K562 (cell line): Measurements from ENCODE around the gene PPTC7. TPM values are rescaled to one million over a fixed set of nuclear protein-coding genes. Genes with fewer than 3 reads are reported as not detected.
"Not testable (repeated sequence)": the region's sequence is repeated elsewhere in the genome, so short reads cannot be mapped to it uniquely, and the experiment has no call there.

Experiments
- ATAC-seq: fragments of 200-7000 bp; cut with Tn5 transposase; 3 replicates; pipeline ENCODE4 v1.9.1; 2020; ENCODE audit warnings: moderate library complexity
- BruUV-seq: library from RNA; stranded (reverse); fragments of 400-500 nt; replicated peaks from 2 replicates; lab custom pipeline; 2021; lab: Mats Ljungman, UMichigan
- CTCF ChIA-PET: fragments of 300-600 bp; formaldehyde crosslinking; extraction: SDS; loops from one replicate; lab custom pipeline; 2021; ENCODE audit warnings: low intra/inter-chr PET ratio; lab: Yijun Ruan, JAX
- POLR2A ChIA-PET: fragments of 300-600, 350-650 bp; sonication (Branson Sonifier 250); formaldehyde crosslinking; extraction: SDS; loops from one replicate; lab custom pipeline; 2021; ENCODE audit warnings: antibody characterized with exemption, inconsistent platforms; lab: Yijun Ruan, JAX
- DNase-seq, 4 experiments: peaks; one replicate each; pipeline versions ENCODE4 v3.0.0 to v3.0.0-alpha.2; 2011 to 2018; ENCODE audit warnings: low spot score in 3 of 4, mixed read lengths in 3 of 4; ENCODE audit errors: extremely low read depth in 1 of 4
- FAIRE-seq: peaks from 2 replicates; lab custom pipeline; 2011; peaks lifted over from hg19 to GRCh38; lab: Jason Lieb, UNC
- H2AFZ ChIP-seq: 2 replicates; pipeline ENCODE4 v1.6.0; 2011; ENCODE audit warnings: low read depth, low read length, control low read depth, inconsistent platforms
- H3K27ac ChIP-seq: fragments of 200-600 bp; 3 replicates; pipeline ENCODE4 v1.8.0; 2011; ENCODE audit warnings: low read depth, mild to moderate bottlenecking, control low read depth, inconsistent platforms, low read length, moderate library complexity, mixed read lengths; ENCODE audit errors: extremely low read depth
- H3K27me3 ChIP-seq, 2 experiments: fragments of 300-600 bp in 1 of 2; 2 replicates in 1 of 2; 3 replicates in 1 of 2; pipeline versions ENCODE4 v1.6.0 to v1.8.0; 2011; ENCODE audit warnings: inconsistent platforms in 2 of 2, low read length in 2 of 2, mild to moderate bottlenecking in 1 of 2, mixed read lengths in 1 of 2, moderate library complexity in 1 of 2; ENCODE audit not compliant: control insufficient read depth in 2 of 2, insufficient read depth in 2 of 2
- H3K36me3 ChIP-seq: fragments of 300-600 bp; 3 replicates; pipeline ENCODE4 v1.8.0; 2011; ENCODE audit warnings: mild to moderate bottlenecking, low read length, inconsistent platforms; ENCODE audit not compliant: control insufficient read depth, insufficient read depth
- H3K4me1 ChIP-seq, 2 experiments: fragments of 200-600 bp in 1 of 2; replicated peaks in 1 of 2; 2 replicates in 1 of 2; 3 replicates in 1 of 2; pipeline versions ENCODE4 v1.5.1 to v1.8.0; 2011; ENCODE audit warnings: inconsistent platforms in 2 of 2, low read length in 2 of 2, mild to moderate bottlenecking in 1 of 2, mixed read lengths in 1 of 2, moderate library complexity in 1 of 2; ENCODE audit not compliant: control insufficient read depth in 2 of 2, insufficient read depth in 2 of 2
- H3K4me2 ChIP-seq: 2 replicates; pipeline ENCODE4 v1.6.1; 2011; ENCODE audit warnings: low read length, control low read depth, inconsistent platforms, mixed read lengths; ENCODE audit not compliant: insufficient read depth
- H3K4me3 ChIP-seq: fragments of 200-600 bp; sonication (generic), shearing (Covaris generic); 2 replicates; pipeline ENCODE4 v1.5.1; 2016; ENCODE audit warnings: control low read depth, inconsistent platforms
- H3K79me2 ChIP-seq: fragments of 200-600 bp; 3 replicates; pipeline ENCODE4 v1.8.0; 2011; ENCODE audit warnings: low read length, inconsistent platforms; ENCODE audit not compliant: control insufficient read depth, insufficient read depth
- H3K9ac ChIP-seq, 2 experiments: 2 replicates each; pipeline versions ENCODE4 v1.6.0 to v1.6.1; 2011; ENCODE audit warnings: low read depth in 2 of 2, low read length in 2 of 2, control low read depth in 1 of 2, inconsistent platforms in 1 of 2, mild to moderate bottlenecking in 1 of 2, mixed read lengths in 1 of 2; ENCODE audit not compliant: insufficient read depth in 1 of 2
- H3K9me1 ChIP-seq: one replicate; pipeline ENCODE4 v1.6.0; 2011; ENCODE audit warnings: inconsistent platforms, mild to moderate bottlenecking, low read length, moderate library complexity; ENCODE audit not compliant: control insufficient read depth, insufficient read depth
- H3K9me3 ChIP-seq: replicated peaks from 2 replicates; pipeline ENCODE4 v1.5.1; 2011; ENCODE audit warnings: low read depth, low read length, inconsistent platforms; ENCODE audit not compliant: control insufficient read depth, insufficient read depth
- H4K20me1 ChIP-seq: replicated peaks from 2 replicates; pipeline ENCODE4 v1.6.1; 2011; ENCODE audit warnings: low read length, inconsistent platforms, mixed read lengths; ENCODE audit not compliant: control insufficient read depth, insufficient read depth
- GABPA ChIP-seq: fragments of 200-800 bp; sonication (Bioruptor generic); conservative IDR thresholded peaks from 2 replicates; pipeline ENCODE4 v1.6.1; 2016; ENCODE audit warnings: low read depth, missing genetic modification characterization, missing compliant biosample characterization
- L3MBTL2 ChIP-seq: fragments of 450-650 bp; IDR thresholded peaks from 2 replicates; pipeline ENCODE4 v1.6.1; 2016; ENCODE audit warnings: mild to moderate bottlenecking, moderate library complexity
- MYC ChIP-seq, 2 experiments: fragments of 250-450 bp in 1 of 2; sonication (Bioruptor Pico) in 1 of 2; IDR thresholded peaks; 2 replicates each; pipeline versions ENCODE4 v1.5.1 to v1.6.1; 2012 to 2021; ENCODE audit warnings: low read depth in 2 of 2, borderline replicate concordance in 1 of 2, improper control_type of control experiment in 1 of 2, low read length in 1 of 2, mild to moderate bottlenecking in 1 of 2, moderate library complexity in 1 of 2
- NRF1 ChIP-seq, 2 experiments: fragments of 450-650 bp; IDR thresholded peaks in 1 of 2; conservative IDR thresholded peaks in 1 of 2; 2 replicates each; pipeline ENCODE4 v1.6.1; 2014; ENCODE audit warnings: mild to moderate bottlenecking in 2 of 2
- SMAD4 ChIP-seq: fragments of 250-450 bp; sonication (Bioruptor Pico); conservative IDR thresholded peaks from 2 replicates; pipeline ENCODE4 v1.8.0; 2021; ENCODE audit warnings: inconsistent platforms, mild to moderate bottlenecking, moderate library complexity
- ZNF121 ChIP-seq: sonication (generic); formaldehyde crosslinking; conservative IDR thresholded peaks from 2 replicates; pipeline ENCODE4 v1.8.0; 2022; ENCODE audit warnings: missing genetic modification reagents
- WGBS: fragments of 100-300 bp; shearing (Covaris generic); methylation state at CpG from one replicate; pipeline ENCODE4 v1.1.6; 2016; ENCODE audit warnings: low coverage, mixed read lengths; ENCODE audit not compliant: insufficient coverage; ENCODE audit errors: missing lambda C conversion rate; 5-methylcytosine and 5-hydroxymethylcytosine counted together
- in situ Hi-C: fragments of 300-500 bp; cut with MboI; formaldehyde crosslinking; loops from 4 replicates; pipeline ENCODE4 v1.15.0; 2018; ENCODE audit warnings: inconsistent platforms, mixed read lengths
- intact Hi-C: fragments of 100-400 bp; cut with micrococcal nuclease; formaldehyde crosslinking; loops from 2 replicates; pipeline ENCODE4 v1.14.2; 2022
- polyA plus RNA-seq, 8 experiments: library from polyadenylated mRNA; depleted of rRNA in 4 of 8; stranded (reverse) in 5 of 8; unstranded in 3 of 8; fragments of >200 nt; fragmentation: Nextera tagmentation in 2 of 8; fragmentation: Illumina TruSeq in 1 of 8; extraction: Ambion mirVana in 2 of 8; extraction: Trizol in 1 of 8; gene quantifications; 2 replicates each; pipeline versions ENCODE4 v1.2.1 to v1.2.3, GENCODE V29; 2011 to 2014; ENCODE audit warnings: inconsistent platforms in 1 of 8, missing spikeins in 1 of 8
- total RNA-seq, 7 experiments: library from RNA; depleted of rRNA in 6 of 7; stranded (reverse); fragments of >200 nt in 6 of 7; fragmentation: Illumina TruSeq in 2 of 7; extraction: Trizol in 2 of 7; gene quantifications; 2 replicates each; pipeline versions ENCODE4 v1.2.1 to v1.2.3, GENCODE V29; 2011 to 2021; ENCODE audit warnings: low replicate concordance in 1 of 7
- TF ChIP-seq, protein P1 (sequence below), 3 experiments: fragments of 200-800 bp in 1 of 3; fragments of 250-450 bp in 1 of 3; fragments of 450-650 bp in 1 of 3; sonication (Bioruptor Pico) in 1 of 3; sonication (Bioruptor generic) in 1 of 3; formaldehyde crosslinking in 1 of 3; IDR thresholded peaks; 2 replicates each; pipeline versions ENCODE4 v1.6.1 to v1.8.0; 2016 to 2022; ENCODE audit warnings: mild to moderate bottlenecking in 2 of 3, missing genetic modification characterization in 2 of 3, missing compliant biosample characterization in 1 of 3, moderate library complexity in 1 of 3

Gene PPTC7
- total and polyA plus RNA-seq, 9 of the 15 experiments (the other 6 are each of a cell fraction or from before 2014, with no cell fraction given), result 2.6 to 23.1 (median 11.9) TPM

DNA sequence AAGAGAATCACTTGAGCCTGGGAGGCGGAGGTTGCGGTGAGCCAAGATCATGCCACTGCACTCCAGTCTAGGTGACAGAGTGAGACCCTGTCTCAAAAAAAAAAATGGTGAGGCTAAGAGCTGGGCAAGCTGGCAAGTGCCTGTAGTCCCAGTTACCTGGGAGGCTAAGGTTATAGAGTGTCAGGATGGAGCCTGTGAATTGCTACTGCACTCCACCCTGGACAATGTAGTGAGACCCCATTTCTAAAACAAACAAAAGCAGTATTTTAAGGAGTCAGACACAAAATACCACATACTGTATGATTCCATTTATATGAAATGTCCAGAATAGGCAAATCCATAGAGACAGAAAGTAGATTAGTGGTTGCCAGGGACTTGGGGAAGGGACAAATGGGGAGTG lies 4.0 kb upstream of the PPTC7 start:
- H3K27ac ChIP-seq, H3K9me1 ChIP-seq: not testable (repeated sequence)
- TF ChIP-seq ZNF121 (CRISPR knock-in tag), result peak; percentile 93
- TF ChIP-seq, all 486 proteins: peak for 1; not testable (repeated sequence) for 485
- H2AFZ ChIP-seq, H4K20me1 ChIP-seq, FAIRE-seq, in situ Hi-C loops, H3K9ac ChIP-seq, intact Hi-C loops, CTCF ChIA-PET, H3K27me3 ChIP-seq, H3K4me2 ChIP-seq, ATAC-seq, H3K36me3 ChIP-seq, H3K4me3 ChIP-seq, H3K9me3 ChIP-seq, DNase-seq, BruUV-seq: not testable (repeated sequence)
- Histone ChIP-seq H3K4me1 (peaks cover 12 to 14% of the 10 kb centered on the region in 2 experiments), H3K79me2 (peaks cover 13% of the 10 kb centered on the region)
- WGBS, result no CpG with 5 or more reads among the region's 2 CpGs
- POLR2A ChIA-PET, result interaction anchor here (0.6 kb wide), 2 partner anchors 18 to 189 kb away, joined by 3 read pairs; no protein-coding TSS in a partner anchor

DNA sequence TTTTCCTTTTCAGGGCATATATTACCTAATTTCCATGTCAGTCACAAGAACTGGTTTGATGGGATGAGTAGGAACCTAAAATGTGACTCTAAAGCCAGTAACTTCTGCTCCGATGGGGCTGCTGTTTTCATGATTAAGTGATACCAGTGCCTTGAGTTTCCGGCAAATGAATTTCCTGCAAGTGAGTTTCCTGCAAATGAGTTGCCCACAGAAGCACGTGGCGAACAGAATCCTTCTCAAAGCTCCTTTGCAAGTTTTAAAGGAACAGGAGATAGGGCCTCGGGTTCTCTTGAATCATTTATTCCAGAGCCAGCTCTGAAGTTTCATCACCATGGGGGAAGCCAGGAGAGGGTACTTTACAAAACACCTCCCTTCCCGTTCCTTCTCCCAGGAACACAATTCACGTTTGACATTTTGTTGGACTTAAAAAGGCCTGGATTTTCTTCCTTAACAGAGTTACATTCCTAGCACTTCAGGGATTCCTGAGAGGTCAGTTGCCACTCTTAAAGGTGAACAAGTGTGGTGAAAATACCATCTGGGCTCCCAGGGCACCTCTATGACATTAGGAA lies 2.2 kb upstream of the PPTC7 start:
- no TSS peak for BruUV-seq
- H3K79me2 ChIP-seq, result peaks cover 31% of the 10 kb centered on the region
- ChIA-PET CTCF (interaction anchor here (0.6 kb wide), 2 partner anchors 15 to 592 kb away, joined by 3 to 4 read pairs; no protein-coding TSS in a partner anchor), POLR2A (interaction anchor here (0.7 to 2.5 kb wide), 2 partner anchors 9 to 273 kb away, joined by 4 to 10 read pairs; no protein-coding TSS in a partner anchor)
- no peaks in the 10 kb centered on the region for H3K27me3 ChIP-seq
- FAIRE-seq (no peak), DNase-seq (no peak), ATAC-seq (no peak)
- H3K9ac ChIP-seq, result no peak overlapping the region
- intact Hi-C loops (loop anchor here (2.0 kb wide), 1 partner anchor 69 kb away; no protein-coding TSS in a partner anchor), in situ Hi-C loops (no loop called here)
- 42% methylated on average over 7 of the region's 7 CpGs for WGBS
- peak overlapping the region; percentile 81 for H2AFZ ChIP-seq
- H3K4me2 ChIP-seq, result no peak overlapping the region
- H4K20me1 ChIP-seq, result peaks cover 16% of the 10 kb centered on the region
- H3K9me1 ChIP-seq, result no peaks in the 10 kb centered on the region
- H3K4me3 ChIP-seq, result no peak overlapping the region
- H3K36me3 ChIP-seq, result no peaks in the 10 kb centered on the region
- H3K27ac ChIP-seq, result no peak overlapping the region
- H3K9me3 ChIP-seq, result no peaks in the 10 kb centered on the region
- peaks cover 14 to 20% of the 10 kb centered on the region in 2 experiments; a peak in 4 of 5 replicates for H3K4me1 ChIP-seq
- TF ChIP-seq MYC (IDR thresholded peaks at IDR 0.05; ENCODE audit: low read depth, low read length), result peak; percentile 51; the same call in 1 of the 2 replicates
- no peak for TF ChIP-seq MYC (CRISPR knock-in tag; IDR thresholded peaks at IDR 0.05; ENCODE audit: borderline replicate concordance, low read depth)
- no peak for TF ChIP-seq NRF1 (conservative IDR thresholded peaks at IDR 0.05 in 1 of 2, IDR thresholded peaks at IDR 0.05 in 1 of 2)
- 0 out of 2 replicates have a peak, but pooled peaks have one; percentile 18 for TF ChIP-seq SMAD4 (CRISPR knock-in tag)
- TF ChIP-seq L3MBTL2, result peak; percentile 54; the same call in 1 of the 2 replicates
- TF ChIP-seq, protein P1, sequence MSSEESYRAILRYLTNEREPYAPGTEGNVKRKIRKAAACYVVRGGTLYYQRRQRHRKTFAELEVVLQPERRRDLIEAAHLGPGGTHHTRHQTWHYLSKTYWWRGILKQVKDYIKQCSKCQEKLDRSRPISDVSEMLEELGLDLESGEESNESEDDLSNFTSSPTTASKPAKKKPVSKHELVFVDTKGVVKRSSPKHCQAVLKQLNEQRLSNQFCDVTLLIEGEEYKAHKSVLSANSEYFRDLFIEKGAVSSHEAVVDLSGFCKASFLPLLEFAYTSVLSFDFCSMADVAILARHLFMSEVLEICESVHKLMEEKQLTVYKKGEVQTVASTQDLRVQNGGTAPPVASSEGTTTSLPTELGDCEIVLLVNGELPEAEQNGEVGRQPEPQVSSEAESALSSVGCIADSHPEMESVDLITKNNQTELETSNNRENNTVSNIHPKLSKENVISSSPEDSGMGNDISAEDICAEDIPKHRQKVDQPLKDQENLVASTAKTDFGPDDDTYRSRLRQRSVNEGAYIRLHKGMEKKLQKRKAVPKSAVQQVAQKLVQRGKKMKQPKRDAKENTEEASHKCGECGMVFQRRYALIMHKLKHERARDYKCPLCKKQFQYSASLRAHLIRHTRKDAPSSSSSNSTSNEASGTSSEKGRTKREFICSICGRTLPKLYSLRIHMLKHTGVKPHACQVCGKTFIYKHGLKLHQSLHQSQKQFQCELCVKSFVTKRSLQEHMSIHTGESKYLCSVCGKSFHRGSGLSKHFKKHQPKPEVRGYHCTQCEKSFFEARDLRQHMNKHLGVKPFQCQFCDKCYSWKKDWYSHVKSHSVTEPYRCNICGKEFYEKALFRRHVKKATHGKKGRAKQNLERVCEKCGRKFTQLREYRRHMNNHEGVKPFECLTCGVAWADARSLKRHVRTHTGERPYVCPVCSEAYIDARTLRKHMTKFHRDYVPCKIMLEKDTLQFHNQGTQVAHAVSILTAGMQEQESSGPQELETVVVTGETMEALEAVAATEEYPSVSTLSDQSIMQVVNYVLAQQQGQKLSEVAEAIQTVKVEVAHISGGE (CRISPR knock-in tag; IDR thresholded peaks at IDR 0.05), result peak in 1 of 3 experiments; percentile 8; a peak in 1 of 6 replicates
- peak; percentile 33; the same call in 1 of the 2 replicates for TF ChIP-seq GABPA (tag)
